Colon (tissue), 2 donors: ENCODE data around the gene C5orf47.

Experiments
- FAIRE-seq: peaks from 2 replicates; lab custom pipeline; 2012; peaks lifted over from hg19 to GRCh38; lab: Jason Lieb, UNC
- donor health status: control.
- donor health status: control.

C5orf47 gene, protein sequence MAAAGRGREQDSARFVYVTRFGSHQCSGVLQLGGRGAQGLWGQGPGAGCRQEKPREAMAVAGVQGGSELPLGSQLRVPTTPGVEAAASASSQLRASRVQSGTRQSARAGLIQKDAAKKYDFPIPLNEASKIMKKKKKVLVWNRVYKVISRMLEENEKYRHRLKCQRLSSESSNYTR

GRCh38 chr5:173988554-173989431 is at the start of gene C5orf47:
Gene C5orf47 (plus strand): TSS chr5:173989170. CDS start chr5:173989264, 94 bp downstream.
- no peak for FAIRE-seq

DNA sequence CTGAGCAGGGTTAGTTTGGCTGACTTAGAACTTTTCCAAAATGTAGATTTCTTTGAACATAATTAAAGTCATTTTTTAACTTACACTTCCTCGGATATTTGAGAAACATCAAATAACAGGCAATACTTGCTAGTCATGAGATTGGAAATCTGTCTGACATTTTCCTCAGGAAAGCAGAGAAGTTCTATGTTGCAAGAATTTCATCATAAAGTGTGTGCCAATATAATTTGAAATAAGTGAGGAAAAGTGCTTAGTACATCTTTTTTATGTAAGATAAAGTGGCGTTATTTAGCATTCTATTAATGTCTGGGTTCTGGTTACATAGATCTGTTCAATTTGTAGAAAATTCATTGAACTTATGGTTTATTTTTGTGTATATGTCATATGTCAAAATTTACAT is 48.7 kb upstream of the C5orf47 start:
- FAIRE-seq, result no peak

DNA sequence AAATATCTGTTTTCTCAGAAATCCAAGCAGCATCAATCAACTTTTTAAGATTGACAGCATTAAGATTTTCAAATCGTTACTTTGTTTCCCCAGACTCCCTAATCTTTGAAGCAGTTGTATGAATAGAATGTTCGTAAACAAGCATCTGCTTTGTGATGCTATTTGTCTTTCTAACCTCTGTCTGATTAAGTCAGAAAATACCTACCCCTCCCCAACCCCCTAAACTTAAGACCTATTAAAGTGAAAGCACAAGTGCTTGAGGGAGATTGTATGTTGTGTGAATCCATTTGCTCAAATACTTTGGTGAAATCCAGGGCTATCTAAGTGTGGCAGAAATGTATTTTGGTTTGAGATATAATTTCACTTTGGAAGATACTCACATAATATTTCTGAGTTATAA is 47.9 kb upstream of the C5orf47 start:
- FAIRE-seq, result no peak

- FAIRE-seq, result no peak
Measured at GRCh38 chr5:173941758-173942401, 47.1 kb upstream of the C5orf47 start.

- FAIRE-seq, result no peak
Measured at GRCh38 chr5:173944511-173944910, 44.5 kb upstream of the C5orf47 start.

DNA sequence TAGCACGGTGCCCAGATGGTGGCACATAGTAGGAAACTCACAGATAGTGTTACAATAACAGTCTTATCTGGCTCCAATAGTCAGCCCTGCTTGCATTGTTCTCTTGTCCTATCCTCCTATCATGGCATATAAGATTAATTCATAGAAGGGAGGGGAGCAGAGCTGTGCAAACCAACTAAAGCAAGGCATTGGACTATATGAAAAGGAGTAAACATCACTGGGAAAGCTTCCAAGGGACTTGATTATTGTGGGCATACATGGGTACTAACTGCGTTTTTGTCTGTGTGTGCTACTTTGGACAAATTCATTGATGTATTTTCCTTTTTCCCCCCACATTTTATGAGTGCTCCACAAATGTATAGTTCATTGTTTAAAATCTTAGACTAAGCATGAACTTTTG is 43.8 kb upstream of the C5orf47 start:
- no peak for FAIRE-seq

DNA sequence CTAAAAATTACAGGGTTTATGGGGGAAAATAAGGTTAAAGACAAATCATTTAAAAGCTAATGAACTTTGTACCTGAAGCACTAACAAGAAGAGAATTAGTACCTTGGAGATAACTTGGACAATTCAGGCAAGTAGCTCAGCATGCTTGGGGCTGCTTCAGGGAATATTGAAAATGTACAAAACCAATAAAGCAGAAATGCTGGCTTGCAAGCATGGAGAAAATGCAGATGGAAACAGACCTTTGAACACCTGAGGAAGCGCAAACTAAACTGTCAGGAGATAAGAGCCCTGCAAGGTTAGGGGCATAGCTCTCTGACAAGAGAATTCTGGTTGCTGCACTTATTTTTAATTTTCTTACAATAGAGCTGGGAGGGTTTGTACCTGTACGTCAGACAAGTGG is 42.6 kb upstream of the C5orf47 start:
- FAIRE-seq, result no peak

- no peak for FAIRE-seq
Measured at GRCh38 chr5:173950829-173951228, 38.1 kb upstream of the C5orf47 start.

GRCh38 chr5:173953528-173954090 is 35.4 kb upstream of the C5orf47 start:
- FAIRE-seq, result no peak

DNA sequence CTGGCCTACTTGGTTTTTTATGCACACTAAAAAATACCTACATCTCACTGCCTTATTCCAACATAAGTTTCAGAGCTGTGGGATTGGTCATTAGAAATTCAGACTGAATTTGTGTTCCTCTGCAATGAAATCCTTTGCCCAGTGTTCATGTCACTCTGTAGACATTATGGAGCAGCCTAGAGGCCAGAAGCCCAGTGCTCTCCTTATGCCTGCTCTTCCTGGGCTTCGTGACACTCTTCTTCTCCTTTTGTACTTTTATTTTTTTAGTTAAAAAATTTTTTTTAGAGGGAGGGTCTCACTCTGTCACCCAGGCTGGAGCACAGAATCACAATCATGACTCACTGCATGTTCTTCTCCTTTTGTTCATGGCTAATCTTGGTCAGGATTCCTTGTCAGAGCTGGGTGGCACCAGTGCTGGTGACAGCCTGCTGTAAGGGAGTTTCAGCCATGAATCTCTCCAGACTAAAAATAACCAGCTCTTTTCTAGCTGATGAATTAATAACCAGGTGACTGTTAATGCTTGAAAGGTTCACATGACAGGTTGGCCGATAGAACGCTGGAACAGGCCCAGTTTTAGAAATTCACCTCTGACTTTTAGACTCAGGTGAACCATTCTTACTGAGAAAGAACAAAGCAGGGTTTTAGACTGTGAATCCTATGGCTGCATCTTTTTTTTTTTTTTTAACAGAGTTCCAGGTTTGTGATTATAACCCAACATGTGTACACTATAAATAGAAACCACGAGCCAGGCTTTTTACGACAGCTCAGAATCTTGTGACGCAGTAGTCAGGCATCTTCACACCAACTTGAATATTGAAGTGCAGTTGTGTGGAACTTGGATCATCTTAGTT is 34.1 kb upstream of the C5orf47 start:
- FAIRE-seq, result no peak

DNA sequence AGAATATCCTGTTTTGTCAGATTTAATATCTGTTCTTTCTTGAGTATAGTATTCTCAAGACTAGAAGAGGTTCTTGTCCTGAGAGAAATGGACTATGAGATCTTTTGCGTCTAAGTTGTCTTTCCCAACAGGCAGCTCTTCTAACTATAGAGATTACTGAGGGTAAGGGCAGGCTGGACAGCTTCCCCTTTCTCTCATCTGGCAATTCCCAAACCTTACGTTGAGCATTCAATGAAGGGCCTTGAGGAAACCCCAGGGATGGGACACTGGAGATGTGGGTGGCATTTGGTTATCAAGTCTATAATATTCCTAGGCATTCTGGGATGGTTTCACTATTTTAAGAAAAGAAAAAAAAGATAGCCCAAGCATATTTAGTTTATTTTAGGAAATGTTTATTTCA is 28.0 kb upstream of the C5orf47 start:
- FAIRE-seq, result no peak

DNA sequence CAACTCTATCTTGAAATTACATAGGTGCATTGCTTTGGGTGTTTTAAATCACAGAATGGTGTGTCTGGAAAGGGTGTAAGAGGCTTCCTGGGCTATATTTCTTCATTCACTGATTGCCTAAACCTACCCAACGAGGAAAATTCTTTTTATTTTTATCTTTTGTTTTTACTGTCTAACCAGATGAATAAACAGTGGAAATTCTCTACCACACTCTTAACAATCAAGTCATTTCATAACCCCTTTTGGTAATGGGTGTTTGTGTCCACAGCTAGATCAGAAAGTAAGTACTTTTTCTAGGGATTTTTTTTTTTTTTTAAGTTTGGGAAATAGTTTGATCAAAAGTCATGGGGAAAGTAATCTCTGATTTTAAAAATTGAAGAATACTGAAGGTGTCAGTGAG is 27.6 kb upstream of the C5orf47 start:
- no peak for FAIRE-seq

DNA sequence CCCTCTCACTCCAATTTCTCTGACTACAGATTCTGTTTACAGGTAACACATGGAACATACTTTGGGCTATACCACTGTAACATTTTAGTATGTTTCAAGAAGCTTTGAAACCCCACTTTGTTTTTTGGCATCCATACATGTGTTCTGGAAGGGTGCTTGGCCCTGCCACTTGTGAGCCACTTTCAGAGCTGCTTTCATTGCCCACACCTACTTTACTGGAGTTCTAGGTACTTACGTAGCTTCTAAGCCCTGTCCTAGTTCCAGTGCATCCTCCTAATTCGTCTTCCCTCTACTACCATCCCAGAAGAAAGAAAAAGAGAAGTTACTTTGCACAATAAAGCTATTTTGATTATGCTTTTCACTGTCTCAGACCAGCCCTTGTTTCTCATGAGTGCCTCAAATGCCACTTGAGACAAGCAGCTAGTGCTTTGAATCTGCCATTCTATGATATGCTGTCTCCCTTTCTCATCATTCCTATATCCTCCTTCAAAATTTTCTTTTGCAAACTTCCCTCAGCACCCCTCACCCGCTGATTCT is 26.5 kb upstream of the C5orf47 start:
- no peak for FAIRE-seq

DNA sequence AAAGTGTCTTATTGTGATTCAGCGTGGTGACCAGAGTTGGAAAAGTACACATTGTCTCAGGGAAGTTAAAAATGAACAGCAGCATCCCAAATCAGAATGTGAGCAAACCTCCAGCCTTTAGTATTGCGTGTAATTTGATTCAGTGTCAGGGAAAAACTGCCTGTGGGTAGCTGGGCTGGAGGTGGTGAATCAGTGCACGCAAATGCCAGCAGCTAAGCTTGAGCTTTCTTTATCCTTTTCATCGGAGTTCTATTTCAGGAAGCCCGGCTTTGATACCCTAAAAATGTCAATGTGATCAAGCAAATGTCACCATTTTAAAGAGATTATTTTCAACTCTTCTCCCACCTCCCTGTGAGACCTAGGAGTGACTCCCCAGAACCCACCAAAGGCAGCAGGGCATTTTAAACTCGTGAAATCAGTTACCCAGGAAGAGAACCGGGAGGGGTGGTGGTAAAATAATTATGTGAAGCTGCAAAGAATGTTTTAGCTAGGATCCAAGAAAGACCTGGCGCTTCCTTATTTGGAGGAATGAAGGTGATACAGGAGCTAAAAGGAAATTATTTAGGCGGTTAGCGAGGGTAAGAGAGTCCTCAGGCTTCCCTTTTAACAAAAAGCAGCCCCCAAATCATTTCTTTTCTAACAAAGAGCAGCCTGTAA is 25.7 kb upstream of the C5orf47 start:
- no peak for FAIRE-seq

DNA sequence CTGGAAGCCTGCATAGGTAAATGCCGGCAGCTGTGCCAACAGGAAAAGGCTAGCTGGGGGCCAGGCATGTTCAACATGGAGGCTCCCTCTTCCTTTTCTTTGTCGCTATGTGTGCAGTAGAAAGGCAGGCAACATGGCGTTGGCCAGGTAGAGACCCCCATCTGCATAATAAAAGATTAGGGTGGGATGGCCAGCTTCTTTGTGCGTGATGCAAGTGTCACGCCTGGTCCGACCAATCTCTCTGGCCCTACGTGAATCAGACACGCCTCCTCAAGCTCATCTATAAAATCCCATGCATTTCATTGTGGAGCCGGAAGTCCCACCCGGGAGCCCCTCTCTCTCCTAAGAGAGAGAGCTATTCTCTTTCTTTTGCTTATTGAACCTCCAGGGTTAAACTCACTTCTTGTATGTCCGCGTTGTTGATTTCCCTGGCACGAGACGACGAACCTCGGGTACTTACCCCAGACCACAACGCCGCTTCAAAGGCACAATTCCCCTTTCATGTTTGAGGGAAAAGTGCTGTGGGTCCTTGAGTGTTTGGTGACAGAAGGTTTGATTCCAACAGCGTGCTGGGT is 25.0 kb upstream of the C5orf47 start:
- no peak for FAIRE-seq

- no peak for FAIRE-seq
Measured at GRCh38 chr5:173964506-173964905, 24.5 kb upstream of the C5orf47 start.

DNA sequence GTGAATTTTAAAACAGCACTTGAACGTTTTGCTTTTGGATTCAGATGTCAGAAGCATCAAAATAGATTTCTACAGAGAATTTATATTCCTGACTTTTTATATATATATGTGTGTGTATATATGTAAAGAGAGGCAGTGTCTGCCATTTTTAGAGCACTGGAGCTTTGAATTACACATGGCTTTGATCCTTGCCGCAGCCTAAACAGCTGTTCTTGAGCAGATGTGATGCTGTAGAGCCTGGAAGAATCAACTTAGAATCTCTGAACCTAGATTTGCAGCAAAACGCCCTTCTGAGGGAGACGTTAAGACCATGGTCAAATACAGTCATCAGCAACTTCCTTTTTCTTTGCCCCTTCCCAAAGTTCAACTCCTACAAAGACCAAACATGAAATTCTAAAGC is 21.7 kb upstream of the C5orf47 start:
- FAIRE-seq, result no peak

- FAIRE-seq, result no peak
Measured at GRCh38 chr5:173968154-173968797, 20.7 kb upstream of the C5orf47 start.

- no peak for FAIRE-seq
Measured at GRCh38 chr5:173969167-173970049, 19.6 kb upstream of the C5orf47 start.
